Cerebellar cortex (tissue), 1 donor: ENCODE results near the gene ASF1A.
"Not testable (repeated sequence)": the region's sequence is repeated elsewhere in the genome, so short reads cannot be mapped to it uniquely, and the experiment has no call there.

ENCODE experiments used
- DNase-seq: peaks from one replicate; pipeline ENCODE4 v3.0.0-alpha.2; 2015; ENCODE audit warnings: low spot score

ASF1A gene

GRCh38 chr6:118893807-118894424 lies at the start of gene ASF1A:
Gene ASF1A (plus strand): TSS chr6:118894152. CDS start chr6:118894414, 262 bp downstream.
- DNase-seq = peak; percentile 99

DNA sequence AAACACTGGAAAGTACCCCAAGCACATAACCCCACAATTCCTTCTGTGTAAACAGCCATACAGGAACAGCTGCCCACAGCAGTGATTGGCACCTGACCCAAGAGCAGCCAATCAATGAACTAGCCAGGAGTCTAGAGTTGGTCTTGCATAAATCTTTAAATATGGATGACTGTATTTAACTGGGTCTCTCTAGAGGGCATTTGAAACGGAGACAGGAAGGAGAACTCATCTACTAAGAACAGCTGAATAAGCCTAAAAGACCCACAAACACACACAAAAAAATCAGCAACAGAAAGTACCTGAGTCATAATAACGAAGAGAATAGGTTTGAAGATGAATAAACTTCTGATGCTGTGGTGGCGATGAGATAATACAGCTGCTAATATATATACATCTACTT lies 49.0 kb upstream of the ASF1A start:
- DNase-seq = no peak

- DNase-seq = no peak
Observed at GRCh38 chr6:118853408-118853807, 40.5 kb upstream of the ASF1A start.

GRCh38 chr6:118856301-118856700 lies 37.7 kb upstream of the ASF1A start:
- DNase-seq = no peak

- no peak for DNase-seq
Observed at GRCh38 chr6:118859517-118860064, 34.4 kb upstream of the ASF1A start.

DNA sequence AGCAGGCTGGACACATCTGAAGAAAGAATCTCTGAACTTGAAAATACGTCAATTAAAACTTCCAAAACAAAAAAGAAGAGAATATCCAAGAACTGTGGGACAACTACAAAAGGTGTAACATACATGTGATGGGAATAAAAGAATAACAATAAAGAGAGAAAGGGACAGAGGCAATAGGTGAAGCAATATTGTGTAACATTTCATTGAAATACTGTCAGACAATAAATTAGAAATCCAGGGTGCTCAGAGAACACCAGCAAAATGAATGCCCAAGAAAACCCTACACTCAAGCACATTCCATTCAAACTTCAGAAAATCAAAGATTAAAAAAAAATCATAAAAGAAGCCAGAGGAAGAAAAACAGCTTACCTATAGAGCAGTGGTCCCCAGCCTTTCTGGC lies 33.6 kb upstream of the ASF1A start:
- no peak for DNase-seq

DNA sequence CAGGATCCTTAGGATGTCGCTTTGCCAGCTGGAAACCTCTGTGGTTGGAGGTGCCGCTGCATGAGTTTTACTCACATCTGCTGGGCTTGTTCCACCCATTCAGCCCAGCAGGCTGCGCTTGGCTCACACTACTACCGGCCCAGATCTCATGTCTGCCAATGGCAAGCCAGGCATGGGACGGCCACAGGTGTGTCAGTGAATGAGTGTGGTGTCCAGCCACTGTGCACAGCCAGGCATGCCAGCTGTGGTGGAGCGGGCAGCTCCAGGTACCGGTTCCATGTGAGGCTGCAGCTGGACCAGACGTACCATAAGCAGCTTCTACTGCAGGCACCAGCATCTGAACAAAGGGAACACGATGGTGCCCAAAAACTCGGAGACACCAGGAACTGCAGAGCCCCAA lies 33.1 kb upstream of the ASF1A start:
- DNase-seq = no peak

DNA sequence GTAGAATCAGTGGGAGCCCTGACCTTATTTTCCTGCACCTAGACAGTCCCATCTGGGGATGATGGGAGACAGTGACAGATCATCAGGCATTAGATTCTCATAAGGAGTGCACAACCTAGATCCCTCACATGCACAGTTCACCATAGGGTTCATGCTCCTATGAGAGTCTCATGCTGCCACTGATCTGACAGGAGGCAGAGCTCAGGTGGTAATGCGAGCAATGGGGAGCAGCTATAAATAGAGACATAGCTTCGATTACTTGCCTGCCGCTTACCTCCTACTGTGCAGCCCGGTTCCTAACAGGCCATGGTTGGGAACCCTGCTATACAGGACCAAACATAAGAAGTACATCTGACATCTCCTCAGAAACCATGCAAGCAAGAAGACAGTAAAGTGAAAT lies 31.5 kb upstream of the ASF1A start:
- DNase-seq = no peak

- no peak for DNase-seq
Observed at GRCh38 chr6:118864341-118865099, 29.4 kb upstream of the ASF1A start.

DNA sequence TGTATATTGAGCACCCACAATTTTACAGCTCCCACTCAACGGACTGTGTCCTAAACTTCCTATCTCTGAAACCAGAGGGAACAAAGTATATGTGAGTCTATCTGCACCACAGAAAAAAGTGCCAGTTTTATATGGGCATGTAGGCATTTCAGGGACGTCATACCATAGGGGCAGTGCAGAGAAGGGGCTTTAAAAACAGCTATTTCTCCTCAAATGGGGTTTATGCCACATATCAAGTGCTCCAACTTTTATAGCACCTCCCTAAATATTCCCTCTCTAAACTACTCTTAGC lies 28.9 kb upstream of the ASF1A start:
- no peak for DNase-seq

GRCh38 chr6:118867181-118867580 lies 26.8 kb upstream of the ASF1A start:
- no peak for DNase-seq

- not testable (repeated sequence) for DNase-seq
Observed at GRCh38 chr6:118868901-118869300, 25.1 kb upstream of the ASF1A start.

- no peak for DNase-seq
Observed at GRCh38 chr6:118869350-118869749, 24.6 kb upstream of the ASF1A start.

- DNase-seq = no peak
Observed at GRCh38 chr6:118869894-118870589, 23.9 kb upstream of the ASF1A start.

DNA sequence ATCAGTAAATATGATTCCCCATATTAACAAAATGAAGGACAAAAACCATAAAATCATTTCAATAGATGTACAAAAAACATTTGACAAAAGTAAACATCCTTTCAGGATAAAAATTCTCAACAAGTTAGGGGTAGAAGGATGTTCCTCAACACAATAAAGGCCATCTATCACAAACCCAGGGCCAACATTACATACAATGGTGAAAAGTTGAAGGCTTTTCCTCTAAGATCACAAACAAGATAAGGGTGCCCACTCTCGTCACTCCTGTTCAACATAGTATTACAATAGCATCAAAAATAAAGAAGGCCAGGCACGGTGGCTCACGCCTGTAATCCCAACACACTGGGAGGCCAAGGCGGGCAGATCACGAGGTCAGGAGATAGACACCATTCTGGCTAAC lies 22.6 kb upstream of the ASF1A start:
- DNase-seq = no peak

DNA sequence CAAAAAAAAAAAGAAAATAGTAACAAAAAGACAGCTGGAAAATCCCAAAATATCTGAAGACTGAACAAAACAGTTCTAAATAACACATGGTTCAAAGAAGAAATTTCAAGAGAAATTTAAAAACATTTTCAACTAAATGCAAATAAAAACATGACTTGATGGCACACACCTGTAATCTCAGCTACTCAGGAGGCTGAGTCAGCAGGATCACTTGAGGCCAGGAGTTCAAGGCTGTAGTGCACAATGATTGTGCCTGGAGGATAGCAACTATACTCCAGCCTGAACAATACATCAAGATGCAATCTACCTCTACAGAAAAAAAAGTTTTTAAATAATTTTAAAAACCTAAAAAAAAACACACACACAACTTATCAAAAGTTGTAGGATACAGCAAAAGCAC lies 21.6 kb upstream of the ASF1A start:
- no peak for DNase-seq

DNA sequence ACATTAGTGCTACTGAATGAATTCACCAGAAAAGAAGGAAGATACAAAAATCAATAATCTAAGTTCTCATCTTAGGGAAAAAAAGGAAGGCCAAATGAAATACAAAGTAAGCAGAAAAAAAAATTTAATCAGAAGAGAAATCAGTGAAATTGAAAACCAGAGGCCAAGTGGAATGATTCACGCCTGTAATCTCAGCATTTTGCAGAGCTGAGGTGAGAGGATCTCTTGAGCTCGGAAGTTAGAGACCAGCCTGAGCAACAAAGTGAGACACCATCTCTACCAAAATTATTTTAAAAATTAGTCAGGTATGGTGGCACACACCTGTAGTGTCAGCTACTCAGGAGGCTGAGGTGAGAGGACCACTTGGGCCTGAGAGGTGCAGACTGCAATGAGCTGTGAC lies 21.2 kb upstream of the ASF1A start:
- no peak for DNase-seq

DNA sequence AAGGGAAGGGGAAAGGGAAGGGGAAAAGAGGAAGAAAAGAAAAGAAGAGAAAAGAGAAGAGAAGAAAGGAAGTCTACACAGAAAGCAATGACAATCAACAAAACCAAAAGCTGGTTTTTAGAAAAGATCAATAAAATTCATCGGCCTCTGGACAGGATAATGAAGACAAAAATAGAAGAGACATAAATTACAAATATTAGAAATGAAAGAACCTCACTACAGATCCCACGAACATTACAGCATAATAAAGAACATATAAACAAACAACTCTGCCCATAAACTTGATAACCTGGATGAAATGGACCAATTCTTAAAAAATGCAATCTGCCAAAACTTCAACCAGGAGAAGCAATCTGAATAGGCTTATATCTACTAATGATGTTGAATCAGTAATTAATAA lies 20.7 kb upstream of the ASF1A start:
- no peak for DNase-seq

GRCh38 chr6:118875672-118876071 lies 18.3 kb upstream of the ASF1A start:
- DNase-seq = no peak

DNA sequence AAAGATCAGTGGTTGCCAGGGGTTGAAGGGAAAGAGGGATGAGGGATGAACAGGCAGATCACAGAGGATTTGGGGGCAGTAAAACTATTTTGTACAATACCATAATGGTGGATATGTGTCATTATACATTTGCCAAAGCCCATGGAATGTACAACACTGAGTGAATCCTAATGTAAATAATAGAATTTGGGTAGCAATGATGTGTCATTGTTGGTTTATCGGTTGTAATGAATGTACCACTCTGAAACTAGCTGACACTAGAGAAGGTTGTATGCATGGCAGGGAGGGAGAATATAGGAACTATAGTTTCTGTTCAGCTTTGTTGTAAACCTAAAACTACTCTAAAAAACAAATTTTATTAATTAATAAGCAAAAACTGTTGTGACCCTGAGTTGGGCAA lies 17.8 kb upstream of the ASF1A start:
- no peak for DNase-seq

GRCh38 chr6:118876814-118877213 lies 17.1 kb upstream of the ASF1A start:
- no peak for DNase-seq

DNA sequence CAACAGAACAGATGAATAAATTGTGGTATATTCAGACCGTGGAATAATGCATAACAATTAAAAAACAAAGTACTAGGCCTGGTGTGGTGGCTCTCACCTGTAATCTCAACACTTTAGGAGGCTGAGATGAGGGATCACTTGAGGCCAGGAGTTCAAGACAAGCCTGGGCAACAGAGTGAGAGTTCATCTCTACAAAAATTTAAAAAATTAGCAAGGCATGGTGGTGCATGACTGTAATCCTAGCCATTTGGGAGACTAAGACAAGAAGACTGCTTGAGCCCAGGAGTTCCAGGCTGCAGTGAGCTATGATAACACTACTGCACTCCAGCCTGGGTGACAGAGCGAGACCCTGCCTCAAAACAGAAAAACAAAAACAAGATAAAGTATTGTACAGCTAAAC lies 16.1 kb upstream of the ASF1A start:
- DNase-seq = no peak
